Measurements from ENCODE around the gene NCKAP5.

The NCKAP5 gene

GRCh38 chr2:132633635-132634034 lies 934.6 kb downstream of the NCKAP5 start:
- no peak for DNase-seq (ENCODE audit: extremely low read depth, insufficient read length)
- no peaks in the 10 kb centered on the region for H3K27me3 ChIP-seq (replicated peaks; ENCODE audit: control insufficient read depth, insufficient read depth, low read length)

GRCh38 chr2:132632000-132632649 lies 936.1 kb downstream of the NCKAP5 start:
- no peak for TF ChIP-seq CTCF (IDR thresholded peaks at IDR 0.05; ENCODE audit: insufficient read depth, low read length, poor library complexity, severe bottlenecking)
- DNase-seq (ENCODE audit: extremely low read depth, insufficient read length), result no peak
- Histone ChIP-seq H3K27me3 (replicated peaks; ENCODE audit: control insufficient read depth, insufficient read depth, low read length) (no peaks in the 10 kb centered on the region), H3K4me3 (replicated peaks; ENCODE audit: low read depth, low read length) (no peak overlapping the region), H3K36me3 (ENCODE audit: control insufficient read depth, insufficient read depth, low read length) (no peaks in the 10 kb centered on the region)

More at GRCh38 chr2:132633635-132634034, 934.6 kb downstream of the NCKAP5 start:
- TF ChIP-seq CTCF (IDR thresholded peaks at IDR 0.05; ENCODE audit: insufficient read depth, low read length, poor library complexity, severe bottlenecking), result no peak
- H3K36me3 ChIP-seq (ENCODE audit: control insufficient read depth, insufficient read depth, low read length), result no peaks in the 10 kb centered on the region
- H3K4me3 ChIP-seq (replicated peaks; ENCODE audit: low read depth, low read length), result no peak overlapping the region

- H3K4me3 ChIP-seq (replicated peaks; ENCODE audit: low read depth, low read length), result no peak overlapping the region
- TF ChIP-seq CTCF (IDR thresholded peaks at IDR 0.05; ENCODE audit: insufficient read depth, low read length, poor library complexity, severe bottlenecking), result no peak
- no peaks in the 10 kb centered on the region for H3K27me3 ChIP-seq (replicated peaks; ENCODE audit: control insufficient read depth, insufficient read depth, low read length)
- no peak for DNase-seq (ENCODE audit: extremely low read depth, insufficient read length)
- H3K36me3 ChIP-seq (ENCODE audit: control insufficient read depth, insufficient read depth, low read length), result no peaks in the 10 kb centered on the region
These were observed 940.7 kb downstream of the NCKAP5 start for GRCh38 chr2:132627536-132627935.

- no peak for DNase-seq (ENCODE audit: extremely low read depth, insufficient read length)
- Histone ChIP-seq H3K4me3 (replicated peaks; ENCODE audit: low read depth, low read length) (no peak overlapping the region), H3K27me3 (replicated peaks; ENCODE audit: control insufficient read depth, insufficient read depth, low read length) (no peaks in the 10 kb centered on the region), H3K36me3 (ENCODE audit: control insufficient read depth, insufficient read depth, low read length) (no peaks in the 10 kb centered on the region)
- TF ChIP-seq CTCF (IDR thresholded peaks at IDR 0.05; ENCODE audit: insufficient read depth, low read length, poor library complexity, severe bottlenecking), result no peak
These were observed 945.0 kb downstream of the NCKAP5 start for GRCh38 chr2:132623096-132623839.

Measured in GM06990 (cell line).